HCT116 (cell line): ENCODE measurements around the gene GSDMA.

Experiments
- CBX3 ChIP-seq: IDR thresholded peaks from 2 replicates; pipeline ENCODE4 v1.6.1; 2012; ENCODE audit warnings: low read depth
- CEBPB ChIP-seq: IDR thresholded peaks from 2 replicates; pipeline ENCODE4 v1.6.1; 2012; ENCODE audit warnings: low read depth
- EZH2 ChIP-seq: fragments of 200-600 bp; sonication (generic); IDR thresholded peaks from 2 replicates; pipeline ENCODE4 v1.6.1; 2017; ENCODE audit warnings: antibody characterized with exemption, mixed run types
- EZH2phosphoT487 ChIP-seq: fragments of 200-600 bp; IDR thresholded peaks from 2 replicates; pipeline ENCODE4 v1.6.1; 2018; ENCODE audit warnings: antibody characterized with exemption, borderline replicate concordance
- JUND ChIP-seq: IDR thresholded peaks from 2 replicates; pipeline ENCODE4 v1.6.1; 2012
- MAX ChIP-seq: IDR thresholded peaks from 2 replicates; pipeline ENCODE4 v1.6.1; 2012
- POLR2A ChIP-seq: IDR thresholded peaks from 2 replicates; pipeline ENCODE4 v1.7.0; 2011; ENCODE audit warnings: borderline replicate concordance; ENCODE audit not compliant: insufficient read depth, insufficient read length; ENCODE audit errors: extremely low read depth
- POLR2AphosphoS5 ChIP-seq: IDR thresholded peaks from 2 replicates; pipeline ENCODE4 v1.6.1; 2011; ENCODE audit warnings: mild to moderate bottlenecking, low read depth, low read length, moderate library complexity
- RAD21 ChIP-seq: IDR thresholded peaks from 2 replicates; pipeline ENCODE4 v1.6.1; 2012; ENCODE audit warnings: low read depth, mild to moderate bottlenecking
- SIN3A ChIP-seq: IDR thresholded peaks from 2 replicates; pipeline ENCODE4 v1.6.1; 2012; ENCODE audit warnings: low read depth
- TF ChIP-seq, protein P1 (sequence below), 3 experiments: fragments of 200-600 bp in 1 of 3; sonication (generic) in 1 of 3; IDR thresholded peaks in 2 of 3; conservative IDR thresholded peaks in 1 of 3; 2 replicates each; pipeline ENCODE4 v1.5.1; 2012 to 2017; ENCODE audit warnings: low read depth in 2 of 3, low read length in 2 of 3, antibody characterized with exemption in 1 of 3, borderline replicate concordance in 1 of 3, control low read depth in 1 of 3, mild to moderate bottlenecking in 1 of 3, mixed read lengths in 1 of 3, mixed run types in 1 of 3, moderate library complexity in 1 of 3; ENCODE audit not compliant: insufficient read depth in 1 of 3

GRCh38 chr17:39943702-39944392, 19.0 kb upstream of the GSDMA start:
- TF ChIP-seq POLR2AphosphoS5 (no peak), POLR2A (no peak), RAD21 (no peak), SIN3A (no peak), EZH2phosphoT487 (no peak), CBX3 (no peak), CEBPB (no peak), JUND (no peak), MAX (no peak), EZH2 (no peak)
- TF ChIP-seq, protein P1, sequence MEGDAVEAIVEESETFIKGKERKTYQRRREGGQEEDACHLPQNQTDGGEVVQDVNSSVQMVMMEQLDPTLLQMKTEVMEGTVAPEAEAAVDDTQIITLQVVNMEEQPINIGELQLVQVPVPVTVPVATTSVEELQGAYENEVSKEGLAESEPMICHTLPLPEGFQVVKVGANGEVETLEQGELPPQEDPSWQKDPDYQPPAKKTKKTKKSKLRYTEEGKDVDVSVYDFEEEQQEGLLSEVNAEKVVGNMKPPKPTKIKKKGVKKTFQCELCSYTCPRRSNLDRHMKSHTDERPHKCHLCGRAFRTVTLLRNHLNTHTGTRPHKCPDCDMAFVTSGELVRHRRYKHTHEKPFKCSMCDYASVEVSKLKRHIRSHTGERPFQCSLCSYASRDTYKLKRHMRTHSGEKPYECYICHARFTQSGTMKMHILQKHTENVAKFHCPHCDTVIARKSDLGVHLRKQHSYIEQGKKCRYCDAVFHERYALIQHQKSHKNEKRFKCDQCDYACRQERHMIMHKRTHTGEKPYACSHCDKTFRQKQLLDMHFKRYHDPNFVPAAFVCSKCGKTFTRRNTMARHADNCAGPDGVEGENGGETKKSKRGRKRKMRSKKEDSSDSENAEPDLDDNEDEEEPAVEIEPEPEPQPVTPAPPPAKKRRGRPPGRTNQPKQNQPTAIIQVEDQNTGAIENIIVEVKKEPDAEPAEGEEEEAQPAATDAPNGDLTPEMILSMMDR (IDR thresholded peaks at IDR 0.05 in 2 of 3, conservative IDR thresholded peaks at IDR 0.05 in 1 of 3; ENCODE audit: borderline replicate concordance in 1 of 3, insufficient read depth in 1 of 3, low read depth in 2 of 3, low read length in 2 of 3): no peak
